ENCODE results near the gene LLGL2.
"Not testable (repeated sequence)": the region's sequence is repeated elsewhere in the genome, so short reads cannot be mapped to it uniquely, and the experiment has no call there.

Gene LLGL2

DNA sequence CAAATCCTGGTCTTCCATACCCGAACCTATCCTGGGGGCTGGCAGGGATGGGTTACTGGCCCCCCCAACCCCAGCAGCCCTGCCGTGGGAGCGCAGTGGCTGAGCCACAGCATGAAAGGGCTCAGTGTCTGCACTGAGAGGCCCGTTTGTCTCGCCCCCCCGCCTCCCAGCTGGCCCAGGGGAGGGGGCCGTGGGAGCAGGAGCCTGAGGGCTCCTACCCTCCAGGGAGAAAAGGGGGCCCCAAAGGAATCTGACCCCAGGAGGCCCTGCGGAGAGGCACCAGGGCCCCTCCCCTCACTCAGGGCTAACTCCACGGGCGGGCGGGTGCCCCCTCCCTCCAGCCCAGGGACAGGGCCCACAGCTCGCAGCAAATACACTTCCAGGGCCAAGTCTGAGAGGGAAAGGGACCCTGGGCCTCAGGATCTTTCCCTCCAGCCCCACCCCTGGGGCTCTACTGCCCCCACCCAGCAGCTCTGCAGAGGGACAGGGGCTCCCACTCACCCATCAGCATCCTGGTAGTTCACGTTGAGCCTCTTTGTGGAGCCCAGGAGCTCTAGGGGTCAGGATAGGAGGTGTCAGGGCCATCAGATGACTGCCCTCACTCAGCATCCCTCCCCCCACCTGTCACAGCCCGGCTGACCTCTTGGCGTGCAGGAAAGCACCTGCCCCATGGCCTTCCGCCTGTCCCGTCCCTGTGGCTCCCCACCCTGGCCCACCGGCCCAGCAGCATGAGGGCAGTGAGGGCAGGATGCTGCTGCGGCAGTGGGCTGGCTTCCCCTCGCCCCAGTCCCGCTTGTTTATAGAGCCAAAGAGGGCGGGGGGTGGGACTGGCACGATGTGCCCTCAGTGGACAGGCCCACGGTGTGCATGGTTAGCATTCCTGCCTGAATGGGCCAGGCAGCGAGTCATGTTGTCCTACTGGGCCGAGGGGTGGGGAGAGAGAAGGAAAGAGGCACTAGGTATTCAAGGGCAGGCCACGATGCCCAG, 17.5 kb upstream of the LLGL2 start:
- no peak for DNase-seq (ENCODE audit: low read depth in 1 of 2, low spot score in 1 of 2)

DNA sequence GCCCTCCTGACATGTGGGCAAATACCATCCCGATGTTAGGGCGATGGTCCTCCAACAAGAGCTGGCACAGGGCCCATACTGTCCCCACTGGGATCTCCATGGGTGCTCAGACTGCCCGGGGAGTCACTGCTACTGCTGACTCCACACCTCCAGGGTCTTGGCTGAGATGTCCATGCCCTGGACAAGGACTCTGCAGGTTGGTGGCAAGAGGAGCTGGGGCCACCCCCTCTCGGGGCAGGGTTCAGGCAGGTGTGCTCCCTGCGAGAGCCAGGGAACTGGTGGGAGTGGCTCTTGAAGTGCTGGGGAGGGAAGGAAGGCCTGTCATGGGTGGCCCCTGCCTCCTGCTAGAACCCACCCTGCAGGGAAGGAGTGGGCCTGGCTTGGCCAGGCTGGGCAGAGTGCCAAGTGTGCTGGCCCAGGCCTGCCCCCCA, 16.6 kb upstream of the LLGL2 start:
- no peak for DNase-seq (ENCODE audit: low read depth in 1 of 2, low spot score in 1 of 2)

DNA sequence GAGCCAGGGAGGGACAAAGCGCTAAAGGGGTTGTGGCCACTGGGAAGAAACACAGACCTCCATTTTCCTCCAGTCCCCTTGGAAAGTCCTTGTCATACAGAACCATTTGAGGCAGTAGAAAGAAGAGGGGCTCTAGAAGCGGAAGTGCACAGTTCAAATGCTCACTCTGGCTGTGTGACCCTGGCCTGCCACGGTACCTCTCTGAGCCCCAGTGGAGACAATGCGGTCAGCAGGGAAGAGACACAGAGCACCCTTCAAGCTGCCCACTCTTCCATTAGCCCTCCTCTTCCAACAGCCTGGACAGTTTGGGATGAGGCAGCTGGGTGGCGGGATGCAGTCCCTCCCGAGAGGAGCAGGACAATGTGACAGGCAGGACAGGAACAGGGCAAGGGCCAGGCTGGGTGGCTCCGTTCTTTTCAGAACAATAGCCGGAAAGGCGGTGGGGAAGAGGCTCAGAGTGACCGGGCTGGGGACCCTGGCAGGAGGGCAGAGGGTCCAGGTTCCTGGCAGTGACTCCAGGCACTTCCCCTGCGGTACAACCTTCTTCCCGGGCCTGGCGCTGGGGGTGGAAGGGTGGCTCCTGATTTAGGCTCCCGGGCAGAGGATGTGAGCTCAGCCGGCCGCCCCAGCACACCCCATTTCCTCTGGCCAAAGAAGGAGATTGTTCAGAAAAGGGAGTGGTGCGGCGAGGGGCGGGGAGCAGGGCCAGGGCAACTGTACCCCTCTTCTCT, 15.8 kb upstream of the LLGL2 start:
- DNase-seq (ENCODE audit: low read depth in 1 of 2, low spot score in 1 of 2): no peak

DNA sequence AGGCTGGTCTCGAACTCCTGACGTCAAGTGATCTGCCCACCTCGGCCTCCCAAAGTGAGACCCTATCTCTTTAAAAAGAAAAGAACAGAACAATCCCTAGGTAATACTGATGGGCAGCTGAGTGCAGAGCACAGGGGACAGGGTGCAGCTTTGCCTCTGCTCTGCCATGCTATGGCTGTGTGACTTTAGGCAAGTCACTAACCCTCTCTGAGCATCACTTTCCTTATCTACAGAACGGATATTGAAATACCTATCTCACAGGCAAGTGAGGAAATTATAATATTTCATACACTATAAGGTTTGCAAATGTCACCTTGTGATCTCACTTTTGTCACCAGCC, 14.3 kb upstream of the LLGL2 start:
- DNase-seq (ENCODE audit: low read depth in 1 of 2, low spot score in 1 of 2): no peak

DNA sequence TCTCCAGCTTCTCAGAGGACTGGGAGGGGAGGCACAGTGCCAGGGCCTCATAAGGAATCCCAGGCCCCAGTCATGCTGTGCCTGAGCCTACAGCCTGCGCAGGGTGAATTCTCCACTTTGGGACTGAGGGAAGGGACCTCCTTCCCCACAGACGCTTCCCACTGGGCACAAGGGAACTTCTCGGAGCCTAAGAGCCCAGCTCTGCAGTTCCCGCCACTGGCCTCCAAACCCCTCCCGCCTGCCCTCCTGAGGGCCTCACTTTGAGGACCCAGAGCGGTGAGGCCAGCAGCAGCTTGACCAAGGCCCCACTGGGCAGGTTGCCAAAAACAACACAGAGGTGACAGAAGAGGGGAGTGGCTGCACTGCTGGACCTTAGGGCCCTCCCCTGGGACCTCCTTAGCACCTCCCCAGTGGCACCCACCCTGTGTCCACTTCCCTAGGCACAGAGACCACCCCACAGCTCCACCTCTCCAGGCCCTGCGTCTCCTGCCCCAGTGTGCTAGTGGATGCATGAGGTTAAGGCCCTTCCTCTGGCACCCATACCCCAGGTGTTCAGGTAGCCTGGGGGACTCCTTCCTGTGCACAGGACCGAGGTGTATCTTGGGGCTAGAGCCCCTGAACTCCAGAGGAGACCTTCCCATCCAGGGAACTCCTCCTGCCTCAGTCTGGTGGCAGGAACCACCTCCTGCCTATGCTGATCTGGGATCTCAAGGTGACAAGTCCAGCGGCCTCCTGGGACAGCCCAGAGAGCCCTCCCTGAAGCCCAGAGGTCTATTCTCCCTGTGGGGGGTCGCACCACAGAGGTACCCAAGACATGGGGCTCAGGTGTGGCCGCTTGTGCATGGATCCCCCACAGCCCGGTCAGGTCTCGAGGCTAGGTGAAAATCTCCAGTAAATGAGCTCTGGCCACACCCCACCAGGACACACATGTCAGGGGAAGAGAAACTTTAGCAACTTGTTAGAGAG, 13.6 kb upstream of the LLGL2 start:
- no peak for DNase-seq (ENCODE audit: low read depth in 1 of 2, low spot score in 1 of 2)

DNA sequence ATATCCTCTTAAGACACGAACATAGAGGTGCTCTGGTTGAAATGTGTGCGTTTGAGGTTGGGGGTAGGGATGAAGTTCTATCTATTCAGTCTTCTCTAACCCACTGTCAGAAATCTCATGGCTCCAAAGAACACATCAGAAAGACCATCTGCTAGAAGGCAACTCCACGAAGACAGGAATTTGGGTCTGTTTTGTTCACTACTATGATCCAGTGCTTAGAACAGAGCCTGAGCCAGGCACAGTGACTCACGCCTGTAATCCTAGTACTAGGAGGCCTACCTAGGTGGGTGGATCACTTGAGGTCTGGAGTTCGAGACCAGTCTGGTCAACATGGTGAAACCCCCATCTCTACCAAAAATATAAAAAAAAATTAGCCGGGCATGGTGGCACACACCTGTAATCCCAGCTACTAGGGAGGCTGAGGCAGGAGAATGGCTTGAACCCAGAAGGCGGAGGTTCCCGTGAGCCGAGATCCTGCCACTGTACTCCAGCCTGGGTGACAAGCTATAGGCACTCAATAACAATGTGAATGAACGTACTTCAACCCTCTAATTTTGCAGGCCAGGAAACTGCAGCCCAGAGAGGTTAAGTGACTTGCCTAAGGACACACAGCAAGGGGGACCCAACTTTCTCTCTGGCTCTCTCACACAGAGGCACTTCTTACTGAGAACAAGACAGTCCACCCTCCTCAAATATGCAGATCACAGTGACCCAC, 12.4 kb upstream of the LLGL2 start:
- no peak for DNase-seq (ENCODE audit: low read depth in 1 of 2, low spot score in 1 of 2)

DNA sequence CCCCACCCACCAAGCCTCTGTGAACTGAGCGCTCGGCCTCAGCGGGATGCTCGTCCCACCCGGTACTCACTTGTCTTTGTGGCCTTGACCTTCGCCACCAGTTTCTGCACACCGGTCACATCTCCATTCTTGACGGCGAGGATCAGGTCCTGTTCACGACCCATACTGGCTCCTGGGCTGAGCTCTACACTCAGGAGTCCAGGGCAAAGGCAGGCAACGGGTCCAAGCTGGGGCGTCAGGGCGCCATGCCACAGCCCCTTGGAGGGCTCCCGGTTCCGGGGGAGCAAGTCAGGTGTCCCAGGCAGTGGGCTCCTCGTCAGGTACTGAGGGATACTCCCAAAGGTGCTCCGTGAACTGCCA, 11.9 kb upstream of the LLGL2 start:
- no peak for DNase-seq (ENCODE audit: low read depth in 1 of 2, low spot score in 1 of 2)

DNA sequence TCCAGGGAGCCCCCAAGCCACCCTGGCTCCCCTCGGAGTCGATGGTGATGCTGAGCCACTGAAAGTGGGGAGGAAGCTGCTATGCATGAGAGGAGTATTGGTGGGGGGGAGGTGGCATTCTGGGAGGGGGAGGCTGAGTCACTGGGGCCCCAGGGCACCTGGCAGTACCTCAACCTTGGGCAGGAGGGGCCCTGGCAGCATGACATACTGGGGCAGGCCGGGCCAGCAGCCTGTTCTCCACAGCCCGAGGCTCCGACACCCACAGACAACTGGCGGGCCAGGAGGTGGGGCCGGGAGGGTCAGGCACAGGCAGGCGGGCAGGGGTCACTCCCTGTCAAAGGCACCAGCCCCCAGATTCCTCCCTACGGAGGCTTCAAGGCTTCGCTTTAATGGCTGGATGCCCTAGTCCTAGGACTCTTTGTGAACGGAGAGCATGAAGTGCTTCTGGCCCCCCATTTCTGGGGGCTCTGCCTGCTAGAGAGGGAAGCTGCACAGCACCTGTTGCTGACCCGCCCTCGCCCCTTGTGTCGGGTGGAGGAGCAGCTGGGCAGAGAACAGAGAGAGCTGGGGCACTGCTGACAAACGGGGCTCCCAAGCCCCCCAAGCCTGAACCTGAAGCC, 11.1 kb upstream of the LLGL2 start:
- DNase-seq (ENCODE audit: low read depth in 1 of 2, low spot score in 1 of 2): no peak

DNA sequence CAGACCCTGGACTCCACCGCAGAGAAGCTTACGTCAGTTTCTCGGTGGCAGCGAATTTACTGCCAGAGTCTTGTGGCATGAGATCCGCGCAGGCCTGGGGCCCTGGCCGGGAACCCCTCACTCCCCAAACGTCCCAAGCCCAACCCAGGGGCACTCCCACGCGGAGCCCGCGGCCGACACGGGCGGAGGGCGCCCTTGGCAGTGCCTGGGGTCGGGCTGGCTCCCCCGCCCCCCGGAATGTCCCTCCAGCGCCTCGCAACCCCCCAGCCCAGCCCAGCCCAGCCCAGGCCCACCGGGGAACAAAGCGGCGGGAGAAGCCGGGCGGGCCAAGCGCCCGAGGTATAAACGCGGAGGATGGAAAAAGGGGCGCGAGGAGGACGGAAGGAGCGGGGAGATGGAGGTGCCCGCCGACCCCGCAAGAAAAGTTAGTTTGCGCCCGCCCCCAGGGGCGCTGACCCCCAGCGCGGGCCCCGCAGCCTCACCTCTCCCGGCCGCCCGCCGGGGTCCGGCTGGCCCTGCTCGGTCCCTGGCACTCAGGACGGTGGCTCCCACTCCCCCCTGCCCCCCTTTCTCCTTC, 10.5 kb upstream of the LLGL2 start:
- DNase-seq (ENCODE audit: low read depth in 1 of 2, low spot score in 1 of 2): no peak

DNA sequence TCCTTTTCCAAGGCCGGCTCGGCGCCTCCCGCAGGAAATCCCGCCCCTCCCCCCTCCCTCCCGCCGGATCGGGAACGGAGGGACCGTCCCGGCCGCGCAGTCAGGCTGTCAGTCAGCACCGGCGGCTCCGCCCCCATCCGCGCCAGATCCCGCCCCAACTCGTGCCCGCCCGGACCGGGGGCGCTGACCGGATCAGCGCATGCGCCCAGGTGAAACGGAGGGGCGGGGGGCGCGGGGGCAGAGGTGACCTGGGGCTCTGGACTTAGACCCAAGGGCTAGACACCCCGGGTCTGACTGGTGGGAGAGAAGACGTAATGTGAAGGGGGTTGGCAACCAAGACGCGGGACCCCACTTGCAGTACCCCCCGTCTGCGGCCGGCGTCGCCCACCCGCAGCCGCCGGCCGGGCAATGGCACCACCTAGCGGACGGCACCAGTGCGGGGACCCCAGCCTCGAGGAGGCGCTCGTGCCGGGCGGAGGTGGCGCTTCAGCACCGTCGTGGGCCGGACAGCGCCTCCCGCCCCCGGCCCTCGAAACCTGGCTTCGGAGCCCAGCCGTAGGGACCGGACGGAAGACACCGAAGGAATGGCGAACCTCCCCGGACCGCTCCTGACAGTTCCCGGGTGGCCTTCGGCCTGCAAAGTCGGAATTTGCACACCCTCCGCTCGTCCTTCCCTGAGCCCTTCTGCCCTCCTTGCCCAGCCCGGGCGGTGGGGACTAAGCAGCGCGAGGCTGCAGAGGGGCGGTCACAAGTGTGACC, 9.8 kb upstream of the LLGL2 start, which contains the start of gene CASKIN2:
Gene CASKIN2 (minus strand): TSS at position 42 of the 759 bp plus-strand sequence. CDS start 1,733 bp downstream, outside the sequence.
- DNase-seq (ENCODE audit: low read depth in 1 of 2, low spot score in 1 of 2): peak; percentile 30 to 65

DNA sequence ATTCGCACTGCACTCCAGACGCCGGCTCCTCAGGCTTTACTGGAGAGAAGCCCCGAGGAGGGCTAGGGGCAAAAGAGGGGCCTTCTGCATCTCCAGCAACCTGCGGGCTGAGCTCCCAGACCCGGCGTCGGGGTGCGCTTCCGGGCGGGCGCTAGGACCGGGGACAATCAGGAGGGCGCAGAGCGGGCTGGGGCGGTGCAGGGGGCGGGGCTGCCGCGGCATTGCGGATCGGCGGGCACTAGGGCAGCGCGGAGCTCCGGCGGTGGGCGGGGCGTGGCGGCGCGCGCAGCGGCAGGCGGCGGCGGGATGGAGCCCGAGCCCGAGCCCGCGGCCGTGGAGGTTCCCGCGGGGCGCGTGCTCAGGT, 9.3 kb upstream of the LLGL2 start, which contains the start of gene TSEN54:
Gene TSEN54 (plus strand): TSS at position 274 of the 364 bp plus-strand sequence. CDS start 33 bp downstream, at position 307.
- DNase-seq (ENCODE audit: low read depth in 1 of 2, low spot score in 1 of 2): peak; percentile 92

DNA sequence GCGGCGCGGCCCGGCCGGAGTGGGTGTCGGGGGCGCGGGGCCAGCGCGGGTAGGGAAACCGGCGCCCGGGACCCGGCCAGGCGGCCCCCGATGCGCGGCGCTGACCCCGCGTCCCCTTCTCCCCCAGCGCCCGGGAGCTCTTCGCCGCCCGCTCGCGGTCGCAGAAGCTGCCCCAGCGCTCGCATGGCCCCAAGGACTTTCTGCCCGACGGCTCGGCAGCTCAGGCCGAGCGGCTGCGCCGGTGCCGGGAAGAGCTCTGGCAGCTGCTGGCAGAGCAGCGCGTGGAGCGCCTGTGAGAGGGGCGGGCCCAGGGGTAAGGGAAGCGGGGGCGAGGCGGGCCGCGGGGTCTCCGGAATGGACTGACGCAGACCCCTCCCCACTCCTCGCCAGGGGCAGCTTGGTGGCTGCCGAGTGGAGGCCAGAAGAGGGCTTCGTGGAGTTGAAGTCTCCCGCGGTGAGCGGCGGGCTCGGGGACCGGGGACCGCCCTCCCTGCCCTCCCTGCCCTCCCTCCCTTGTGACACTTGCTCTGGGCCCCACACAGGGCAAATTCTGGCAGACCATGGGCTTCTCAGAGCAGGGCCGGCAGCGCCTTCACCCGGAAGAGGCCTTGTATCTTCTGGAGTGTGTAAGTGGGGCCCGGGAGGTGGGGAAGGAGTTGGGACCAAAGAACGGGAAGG, 8.7 kb upstream of the LLGL2 start:
- DNase-seq (ENCODE audit: low read depth in 1 of 2, low spot score in 1 of 2): no peak

DNA sequence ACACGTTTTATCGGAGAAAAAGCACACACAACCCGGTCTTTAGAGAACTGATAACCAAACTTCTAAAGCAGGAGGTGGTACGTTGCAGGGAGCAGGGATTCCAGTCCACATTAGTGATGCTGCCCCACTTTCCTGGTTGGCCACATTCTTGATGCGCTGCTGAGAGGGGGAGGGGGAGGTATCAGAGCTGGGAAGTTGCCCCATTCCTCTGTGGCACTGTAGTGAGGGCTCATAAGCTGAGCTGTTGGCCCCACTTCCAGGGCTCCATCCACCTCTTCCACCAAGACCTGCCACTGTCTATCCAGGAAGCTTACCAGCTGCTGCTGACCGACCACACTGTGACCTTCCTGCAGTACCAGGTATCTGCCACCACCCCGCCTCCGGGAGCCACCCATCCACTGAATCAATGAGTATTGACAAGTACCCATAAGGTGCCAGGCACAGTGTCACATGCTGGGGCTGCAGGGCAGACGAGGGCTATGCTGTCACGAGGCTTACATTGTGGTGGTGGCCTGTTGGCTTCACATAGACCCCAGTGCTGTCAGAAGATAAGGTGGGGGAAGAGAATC, 8.1 kb upstream of the LLGL2 start:
- no peak for DNase-seq (ENCODE audit: low read depth in 1 of 2, low spot score in 1 of 2)

DNA sequence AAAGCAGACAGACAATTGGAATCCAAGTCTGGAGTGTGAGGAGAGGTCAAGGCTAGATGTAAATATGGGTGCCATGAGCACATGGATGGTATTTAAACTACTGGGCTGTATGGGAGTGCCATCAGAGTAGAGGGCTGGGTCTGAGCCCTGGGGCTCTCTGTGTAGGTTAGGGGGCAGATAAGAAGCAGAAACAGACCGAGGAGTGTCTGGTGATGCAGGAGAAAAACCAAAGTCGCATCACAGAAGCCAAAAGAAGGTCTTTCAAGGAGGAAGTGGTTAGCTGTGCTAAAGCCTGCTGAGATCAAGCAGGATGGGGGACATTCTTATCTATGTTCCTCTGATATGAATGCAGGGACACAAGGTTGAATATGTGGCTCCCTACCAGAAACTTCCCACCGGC, 7.3 kb upstream of the LLGL2 start:
- no peak for DNase-seq (ENCODE audit: low read depth in 1 of 2, low spot score in 1 of 2)

DNA sequence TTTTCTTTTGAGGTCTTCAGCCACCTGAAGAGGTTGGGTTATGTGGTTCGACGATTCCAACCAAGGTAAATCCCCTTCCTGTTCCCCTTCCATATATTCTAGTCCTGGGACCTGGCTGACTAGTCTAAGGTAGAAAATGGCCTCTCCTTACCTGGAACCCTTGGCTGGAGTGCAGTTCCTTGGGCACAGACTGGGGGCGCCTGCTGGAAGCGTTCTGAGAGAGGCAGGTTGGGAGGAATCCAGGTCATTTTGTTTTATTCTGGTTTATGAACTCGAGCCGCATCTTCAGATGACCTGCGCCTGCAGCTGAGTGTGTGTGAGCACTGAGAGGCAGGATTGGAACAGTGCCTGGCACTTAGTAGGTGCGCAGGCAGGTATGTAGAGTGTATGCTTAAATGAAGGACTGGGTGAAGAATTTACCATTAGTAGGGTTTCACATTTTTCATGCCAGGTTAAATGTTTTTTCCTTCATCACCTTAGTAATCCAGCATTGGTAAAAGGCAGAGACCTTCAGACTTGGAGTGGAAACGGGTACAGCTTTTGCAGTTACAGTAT, 6.4 kb upstream of the LLGL2 start:
- DNase-seq (ENCODE audit: low read depth in 1 of 2, low spot score in 1 of 2): no peak

DNA sequence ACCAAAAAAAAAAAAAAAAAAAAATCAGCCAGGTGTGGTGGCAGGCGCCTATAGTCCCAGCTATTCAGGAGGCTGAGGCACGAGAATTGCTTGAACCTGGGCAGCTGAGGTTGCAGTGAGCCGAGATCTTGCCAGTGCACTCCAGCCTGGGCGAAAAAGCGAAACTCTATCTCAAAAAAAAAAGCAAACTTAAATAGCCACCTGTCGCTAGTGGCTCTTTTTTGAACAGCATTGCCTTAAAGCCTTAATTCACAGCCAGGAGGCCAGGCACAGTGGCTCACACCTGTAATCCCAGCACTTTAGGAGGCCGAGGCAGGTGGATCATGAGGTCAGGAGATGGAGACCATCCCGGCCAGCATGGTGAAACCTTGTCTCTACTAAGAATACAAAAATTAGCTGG, 5.1 kb upstream of the LLGL2 start:
- DNase-seq (ENCODE audit: low read depth in 1 of 2, low spot score in 1 of 2): not testable (repeated sequence)

DNA sequence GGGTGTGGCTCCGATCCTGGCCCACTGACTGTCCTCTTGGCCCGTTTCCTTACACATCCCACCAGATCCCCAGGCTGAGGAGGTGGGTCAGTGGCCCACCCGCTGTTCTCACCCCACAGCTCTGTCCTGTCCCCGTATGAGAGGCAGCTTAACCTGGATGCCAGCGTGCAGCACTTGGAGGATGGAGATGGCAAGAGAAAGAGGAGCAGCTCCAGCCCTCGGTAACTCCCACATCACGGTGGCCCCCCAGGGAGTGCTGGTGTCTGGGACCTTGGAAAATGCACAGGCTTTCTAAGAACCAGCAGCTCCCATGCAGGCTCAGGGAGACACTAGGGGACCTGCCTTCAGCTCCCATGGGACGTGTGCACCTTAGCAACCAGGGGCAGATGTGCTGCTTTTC, 4.2 kb upstream of the LLGL2 start:
- DNase-seq (ENCODE audit: low read depth in 1 of 2, low spot score in 1 of 2): no peak
